Gastrocnemius medialis (tissue), 4 donors: ENCODE results near the gene GABRB1. TPM values are rescaled to one million over a fixed set of nuclear protein-coding genes. Genes with fewer than 3 reads are reported as not detected.

Experiments used
- ATAC-seq, 2 donors: fragments of 150-250 bp; one replicate each; pipeline ENCODE4 v1.9.1; 2016
- DNase-seq, 2 donors: peaks; one replicate each; pipeline ENCODE4 v3.0.0-alpha.2; 2019
- H3K27ac ChIP-seq, 4 donors: fragments of 200-600 bp; sonication (generic); 1 replicate in 1 of 4; 2 replicates in 3 of 4; pipeline ENCODE4 v1.5.1; 2016 to 2018; ENCODE audit warnings: mild to moderate bottlenecking in 2 of 4, moderate library complexity in 1 of 4
- H3K27me3 ChIP-seq, 3 donors: fragments of 200-600 bp; sonication (generic) in 2 of 3; 1 replicate in 1 of 3; 2 replicates in 2 of 3; pipeline versions ENCODE4 v1.5.1 to v1.6.0; 2016 to 2019; ENCODE audit warnings: mild to moderate bottlenecking in 1 of 3, moderate library complexity in 1 of 3
- H3K36me3 ChIP-seq, 2 donors: fragments of 200-600 bp; sonication (generic) in 1 of 2; one replicate each; pipeline ENCODE4 v1.5.1; 2017 to 2018
- H3K4me1 ChIP-seq, 2 donors: fragments of 200-600 bp; sonication (generic) in 1 of 2; one replicate each; pipeline ENCODE4 v1.5.1; 2016 to 2017; ENCODE audit warnings: mild to moderate bottlenecking in 2 of 2
- H3K4me3 ChIP-seq, 4 donors: fragments of 200-600 bp; sonication (generic) in 3 of 4; 1 replicate in 1 of 4; 2 replicates in 3 of 4; pipeline ENCODE4 v1.5.1; 2016 to 2019; ENCODE audit warnings: mild to moderate bottlenecking in 2 of 4
- H3K9me3 ChIP-seq, 3 donors: fragments of 200-600 bp; sonication (generic) in 2 of 3; 1 replicate in 1 of 3; 2 replicates in 2 of 3; pipeline ENCODE4 v1.5.1; 2016 to 2019
- CTCF ChIP-seq, 5 experiments: fragments of 450-650 bp in 3 of 5; fragments of 200-600 bp in 2 of 5; sonication (generic) in 2 of 5; IDR thresholded peaks in 4 of 5; conservative IDR thresholded peaks in 1 of 5; 1 replicate in 4 of 5; 2 replicates in 1 of 5; pipeline ENCODE4 v1.5.1; 2016 to 2019; ENCODE audit warnings: antibody characterized with exemption in 5 of 5, mild to moderate bottlenecking in 3 of 5, moderate library complexity in 3 of 5
- POLR2A ChIP-seq, 2 donors: fragments of 450-650 bp; IDR thresholded peaks; one replicate each; pipeline ENCODE4 v1.6.1; 2017; ENCODE audit warnings: antibody characterized with exemption in 2 of 2, mild to moderate bottlenecking in 2 of 2, moderate library complexity in 2 of 2
- in situ Hi-C, 4 donors: fragments of 200-750 bp; cut with MboI; loops; one replicate each; pipeline versions ENCODE4 v1.15.0 to v1.8.0; 2017; ENCODE audit warnings: low sequenced_read_pairs in 4 of 4
- intact Hi-C: fragments of 100-400 bp; cut with DNase I; formaldehyde crosslinking; loops from one replicate; pipeline ENCODE4 v1.15.1; 2023; ENCODE audit warnings: low total_unique reads
- total RNA-seq, 4 donors: library from RNA; depleted of rRNA; stranded (reverse); fragments of >200 nt; gene quantifications; one replicate each; pipeline versions ENCODE4 v1.1.0 to v1.2.3, GENCODE V29; 2016

Gene GABRB1
- total RNA-seq, 4 donors from 2014 or later, result not detected

- intact Hi-C loops, result loop anchor here (1.0 to 10.0 kb wide), 3 partner anchors 22 to 882 kb away; partner anchors contain the start of genes ATP10D and SLAIN2
- no peaks in the 10 kb centered on the region for H3K36me3 ChIP-seq
- peaks cover 0 to 12% of the 10 kb centered on the region in 2 donors for H3K4me1 ChIP-seq
- no peak for ATAC-seq
- H3K27me3 ChIP-seq, result no peaks in the 10 kb centered on the region
- H3K9me3 ChIP-seq, result no peaks in the 10 kb centered on the region
- TF ChIP-seq CTCF (IDR thresholded peaks at IDR 0.05 in 4 of 5, conservative IDR thresholded peaks at IDR 0.05 in 1 of 5) (no peak), POLR2A (IDR thresholded peaks at IDR 0.05) (no peak)
- in situ Hi-C loops, result loop anchor here in 1 of 4 donors (25.0 kb wide), 1 partner anchor 449 kb away; the partner anchor contains the start of gene NFXL1
- peak overlapping the region; percentile 74 to 88 (median 85) for H3K4me3 ChIP-seq
- peak overlapping the region; percentile 65 to 81 (median 76) for H3K27ac ChIP-seq
- no peak for DNase-seq
Measured at GRCh38 chr4:47462799-47463234, 431.4 kb downstream of the GABRB1 start.

DNA sequence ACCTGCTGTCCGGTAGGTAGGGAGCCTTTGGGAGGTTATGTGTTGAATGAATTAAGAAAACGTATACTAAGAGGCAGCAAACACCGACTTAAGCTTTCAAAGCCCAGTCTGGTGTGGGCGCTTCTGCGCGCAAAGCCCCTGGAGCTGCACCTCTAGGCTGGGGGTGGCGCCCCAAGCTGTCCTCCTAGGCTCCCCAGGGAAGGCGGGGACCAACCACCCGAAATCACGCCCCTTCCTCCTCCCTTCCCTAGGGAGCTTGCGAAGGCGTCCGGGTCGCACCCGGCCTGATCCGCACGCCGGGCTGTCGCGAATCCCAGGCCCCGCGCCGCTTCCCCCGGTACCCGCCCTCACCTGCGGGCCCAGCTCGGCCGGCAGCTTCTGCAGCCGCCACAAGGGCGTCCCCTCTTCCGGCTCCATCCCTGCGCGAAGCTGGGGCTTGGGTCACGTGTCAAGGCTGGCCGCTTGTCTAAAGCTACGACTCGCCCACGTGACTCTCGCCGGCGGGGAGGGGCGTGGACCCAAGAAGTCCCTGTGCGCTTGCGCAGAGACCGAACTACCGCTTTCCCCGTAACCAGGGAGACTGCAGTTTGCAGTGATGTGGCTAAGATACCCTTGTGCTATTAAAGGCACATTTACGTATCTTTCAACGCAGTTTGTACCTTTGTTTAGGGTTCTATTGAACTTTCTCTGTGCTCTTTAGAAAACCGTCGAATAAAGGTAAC lies 432.0 kb downstream of the GABRB1 start, which contains the start of gene COMMD8:
Gene COMMD8, minus strand, starts transcription at position 468 of the 722 bp plus-strand sequence. Its CDS starts 51 bp downstream, at position 417.
- peak; percentile 97 to 98 for ATAC-seq
- TF ChIP-seq POLR2A (IDR thresholded peaks at IDR 0.05) (peak in 1 of 2 donors; percentile 6), CTCF (IDR thresholded peaks at IDR 0.05 in 4 of 5, conservative IDR thresholded peaks at IDR 0.05 in 1 of 5) (peak in 4 of 5 experiments; percentile 38 to 47 (median 42))
- H3K27me3 ChIP-seq, result no peaks in the 10 kb centered on the region
- H3K4me3 ChIP-seq, result peak within 1 kb of the TSS; percentile 74 to 88 (median 85)
- in situ Hi-C loops (loop anchor here in 1 of 4 donors (25.0 kb wide), 1 partner anchor 449 kb away; the partner anchor contains the start of gene NFXL1), intact Hi-C loops (loop anchor here (1.0 to 10.0 kb wide), 3 partner anchors 22 to 881 kb away; partner anchors contain the start of genes ATP10D and SLAIN2)
- H3K27ac ChIP-seq, result peak within 1 kb of the TSS; percentile 65 to 81 (median 76)
- DNase-seq, result peak; percentile 87 to 89
- no peaks in the 10 kb centered on the region for H3K9me3 ChIP-seq
- H3K4me1 ChIP-seq, result peaks cover 0 to 12% of the 10 kb centered on the region in 2 donors
- no peaks in the 10 kb centered on the region for H3K36me3 ChIP-seq

DNA sequence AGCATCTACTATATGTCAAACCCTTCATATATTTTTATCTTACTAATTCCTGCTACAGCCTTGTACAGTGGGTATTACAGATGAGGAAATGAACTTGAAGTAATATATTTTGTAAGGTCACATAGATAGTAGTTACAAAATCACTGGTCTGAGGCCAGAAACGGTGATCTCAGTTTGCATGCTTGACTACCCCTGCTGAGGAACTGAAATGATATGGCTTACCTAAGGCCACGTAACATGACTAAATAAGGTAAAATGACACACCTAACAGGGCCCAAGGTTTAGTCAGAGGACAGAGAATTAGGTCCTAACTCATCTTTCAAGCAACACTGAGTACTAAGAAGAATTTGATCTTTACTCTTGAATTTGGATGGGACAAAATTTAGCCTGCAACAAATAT lies 433.6 kb downstream of the GABRB1 start:
- no peak for DNase-seq
- Histone ChIP-seq H3K9me3 (no peaks in the 10 kb centered on the region), H3K27me3 (no peaks in the 10 kb centered on the region), H3K4me1 (peaks cover 0 to 12% of the 10 kb centered on the region in 2 donors), H3K27ac (no peak overlapping the region), H3K36me3 (no peaks in the 10 kb centered on the region), H3K4me3 (no peak overlapping the region)
- intact Hi-C loops, result loop anchor here (10.0 kb wide), 2 partner anchors 100 to 880 kb away; partner anchors contain the start of gene SLAIN2
- no peak for TF ChIP-seq POLR2A (IDR thresholded peaks at IDR 0.05)
- no peak for TF ChIP-seq CTCF (IDR thresholded peaks at IDR 0.05 in 4 of 5, conservative IDR thresholded peaks at IDR 0.05 in 1 of 5)
- no peak for ATAC-seq
- in situ Hi-C loops, result loop anchor here in 1 of 4 donors (25.0 kb wide), 1 partner anchor 447 kb away; the partner anchor contains the start of gene NFXL1

GRCh38 chr4:47466056-47466785 lies 434.9 kb downstream of the GABRB1 start:
- no peak for TF ChIP-seq CTCF (IDR thresholded peaks at IDR 0.05 in 4 of 5, conservative IDR thresholded peaks at IDR 0.05 in 1 of 5)
- no peak for TF ChIP-seq POLR2A (IDR thresholded peaks at IDR 0.05)
- in situ Hi-C loops (loop anchor here in 1 of 4 donors (25.0 kb wide), 1 partner anchor 446 kb away; the partner anchor contains the start of gene NFXL1), intact Hi-C loops (loop anchor here (10.0 kb wide), 2 partner anchors 99 to 879 kb away; partner anchors contain the start of gene SLAIN2)
- Histone ChIP-seq H3K9me3 (no peaks in the 10 kb centered on the region), H3K36me3 (no peaks in the 10 kb centered on the region), H3K27ac (no peak overlapping the region), H3K27me3 (no peaks in the 10 kb centered on the region), H3K4me3 (no peak overlapping the region), H3K4me1 (peaks cover 0 to 12% of the 10 kb centered on the region in 2 donors)
- DNase-seq (no peak), ATAC-seq (no peak)
